ENCODE results near the gene NRXN3. TPM values are rescaled to one million over a fixed set of nuclear protein-coding genes. Genes with fewer than 3 reads are reported as not detected.

The NRXN3 gene
- total and polyA plus RNA-seq, 4 donors: 1.5 to 16.6 (median 7.7) TPM

DNA sequence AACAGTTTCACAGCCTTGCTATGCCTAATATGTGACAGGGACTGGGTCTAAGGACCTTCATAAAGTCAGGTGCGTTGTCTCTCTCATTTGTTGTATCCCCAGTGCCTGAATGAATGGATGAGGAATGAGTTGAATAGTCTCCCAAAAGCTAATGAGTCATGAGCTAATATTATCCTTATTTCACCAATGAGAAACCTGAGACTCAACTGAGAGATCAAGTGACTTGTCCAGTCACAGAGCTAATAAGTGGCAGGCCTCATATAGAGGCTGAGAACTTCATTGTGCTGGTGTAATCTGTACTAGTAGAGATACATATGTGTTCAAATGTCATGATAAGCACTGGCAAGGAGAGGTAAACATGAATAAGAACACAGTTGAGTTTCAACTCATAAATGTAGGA is 612.4 kb downstream of the NRXN3 start:
- 92 to 94% methylated on average over 1 of the region's 1 CpG for WGBS, 2 donors
- no peaks in the 10 kb centered on the region for H3K27me3 ChIP-seq (ENCODE audit: control insufficient read depth in 1 of 2, insufficient read depth in 2 of 2, low read length in 1 of 2)
- DNase-seq: no peak
- H3K4me3 ChIP-seq (ENCODE audit: low read length in 2 of 2): no peak overlapping the region
- ATAC-seq (ENCODE audit: low FRiP score): no peak
- intact Hi-C loops (cut with DNase I): no loop called here
- H3K36me3 ChIP-seq (ENCODE audit: control insufficient read depth in 1 of 2, insufficient read depth in 2 of 2, low read length in 1 of 2): no peaks in the 10 kb centered on the region
- no peak overlapping the region for H3K27ac ChIP-seq (ENCODE audit: low read depth in 1 of 2, low read length in 2 of 2)
- H3K4me1 ChIP-seq (ENCODE audit: control insufficient read depth in 1 of 2, insufficient read depth in 2 of 2, low read length in 2 of 2): no peaks in the 10 kb centered on the region
- no peaks in the 10 kb centered on the region for H3K9me3 ChIP-seq (ENCODE audit: control insufficient read depth, low read length)

GRCh38 chr14:78785265-78785664 is 615.1 kb downstream of the NRXN3 start:
- WGBS, 2 donors: 4 to 12% methylated on average over 4 of the region's 4 CpGs
- intact Hi-C loops (cut with DNase I): no loop called here
- Histone ChIP-seq H3K4me1 (ENCODE audit: control insufficient read depth in 1 of 2, insufficient read depth in 2 of 2, low read length in 2 of 2) (no peaks in the 10 kb centered on the region), H3K9me3 (ENCODE audit: control insufficient read depth, low read length) (no peaks in the 10 kb centered on the region), H3K27ac (ENCODE audit: low read depth in 1 of 2, low read length in 2 of 2) (no peak overlapping the region), H3K27me3 (ENCODE audit: control insufficient read depth in 1 of 2, insufficient read depth in 2 of 2, low read length in 1 of 2) (no peaks in the 10 kb centered on the region), H3K4me3 (ENCODE audit: low read length in 2 of 2) (no peak overlapping the region), H3K36me3 (ENCODE audit: control insufficient read depth in 1 of 2, insufficient read depth in 2 of 2, low read length in 1 of 2) (no peaks in the 10 kb centered on the region)
- no peak for DNase-seq
- ATAC-seq (ENCODE audit: low FRiP score): no peak

GRCh38 chr14:78788467-78789360 is 618.5 kb downstream of the NRXN3 start:
- Histone ChIP-seq H3K27ac (ENCODE audit: low read depth in 1 of 2, low read length in 2 of 2) (no peak overlapping the region), H3K9me3 (ENCODE audit: control insufficient read depth, low read length) (no peaks in the 10 kb centered on the region), H3K4me3 (ENCODE audit: low read length in 2 of 2) (no peak overlapping the region), H3K36me3 (ENCODE audit: control insufficient read depth in 1 of 2, insufficient read depth in 2 of 2, low read length in 1 of 2) (no peaks in the 10 kb centered on the region), H3K27me3 (ENCODE audit: control insufficient read depth in 1 of 2, insufficient read depth in 2 of 2, low read length in 1 of 2) (no peaks in the 10 kb centered on the region), H3K4me1 (ENCODE audit: control insufficient read depth in 1 of 2, insufficient read depth in 2 of 2, low read length in 2 of 2) (no peaks in the 10 kb centered on the region)
- 91 to 97% methylated on average over 2 of the region's 2 CpGs for WGBS, 2 donors
- intact Hi-C loops (cut with DNase I): no loop called here
- ATAC-seq (ENCODE audit: low FRiP score) (no peak), DNase-seq (no peak)

DNA sequence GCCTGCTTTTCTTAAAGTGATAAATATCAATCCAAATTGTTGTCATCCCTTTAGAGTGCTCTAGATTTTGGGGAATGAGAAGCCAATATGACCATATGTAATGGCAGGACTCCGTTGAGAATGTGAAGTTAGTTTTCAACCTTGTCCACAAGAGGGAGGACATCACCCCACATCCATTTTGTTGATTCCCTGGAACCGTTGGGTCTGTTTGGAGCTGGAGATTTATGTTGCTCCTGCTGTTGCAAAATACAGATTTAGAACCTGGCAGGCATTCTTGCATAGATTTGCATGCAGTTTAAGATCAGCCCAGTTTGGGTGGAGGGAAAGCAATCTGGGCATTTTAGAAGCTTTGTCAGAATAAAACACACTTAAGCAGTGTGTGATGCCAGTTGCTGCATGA is 620.1 kb downstream of the NRXN3 start:
- no peak overlapping the region for H3K4me3 ChIP-seq (ENCODE audit: low read length in 2 of 2)
- H3K4me1 ChIP-seq (ENCODE audit: control insufficient read depth in 1 of 2, insufficient read depth in 2 of 2, low read length in 2 of 2): no peaks in the 10 kb centered on the region
- no peaks in the 10 kb centered on the region for H3K36me3 ChIP-seq (ENCODE audit: control insufficient read depth in 1 of 2, insufficient read depth in 2 of 2, low read length in 1 of 2)
- intact Hi-C loops (cut with DNase I): no loop called here
- no peak overlapping the region for H3K27ac ChIP-seq (ENCODE audit: low read depth in 1 of 2, low read length in 2 of 2)
- ATAC-seq (ENCODE audit: low FRiP score): no peak
- no peaks in the 10 kb centered on the region for H3K27me3 ChIP-seq (ENCODE audit: control insufficient read depth in 1 of 2, insufficient read depth in 2 of 2, low read length in 1 of 2)
- no peaks in the 10 kb centered on the region for H3K9me3 ChIP-seq (ENCODE audit: control insufficient read depth, low read length)
- 13 to 21% methylated on average over 2 of the region's 2 CpGs for WGBS, 2 donors
- no peak for DNase-seq

DNA sequence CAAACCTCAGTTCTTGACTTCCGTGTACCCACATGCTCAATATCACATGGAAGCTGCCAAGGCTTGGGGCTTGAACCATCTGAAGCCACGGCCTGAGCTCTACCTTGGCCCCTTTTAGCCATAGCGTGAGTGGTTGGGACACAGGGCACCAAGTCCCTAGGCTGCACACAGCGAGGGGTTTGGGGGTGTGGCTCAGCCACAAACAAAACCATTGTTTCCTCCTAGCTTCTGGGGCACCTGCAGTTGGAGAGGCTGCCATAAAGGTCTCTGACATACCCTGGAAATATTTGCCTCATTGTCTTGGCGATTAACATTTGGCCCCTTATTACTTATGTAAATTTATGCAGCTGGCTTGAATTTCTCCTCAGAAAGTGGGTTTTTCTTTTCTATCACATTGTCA is 628.6 kb downstream of the NRXN3 start:
- no peak overlapping the region for H3K27ac ChIP-seq (ENCODE audit: low read depth in 1 of 2, low read length in 2 of 2)
- WGBS, 2 donors: 68 to 73% methylated on average over 5 of the region's 5 CpGs
- no peak overlapping the region for H3K4me3 ChIP-seq (ENCODE audit: low read length in 2 of 2)

DNA sequence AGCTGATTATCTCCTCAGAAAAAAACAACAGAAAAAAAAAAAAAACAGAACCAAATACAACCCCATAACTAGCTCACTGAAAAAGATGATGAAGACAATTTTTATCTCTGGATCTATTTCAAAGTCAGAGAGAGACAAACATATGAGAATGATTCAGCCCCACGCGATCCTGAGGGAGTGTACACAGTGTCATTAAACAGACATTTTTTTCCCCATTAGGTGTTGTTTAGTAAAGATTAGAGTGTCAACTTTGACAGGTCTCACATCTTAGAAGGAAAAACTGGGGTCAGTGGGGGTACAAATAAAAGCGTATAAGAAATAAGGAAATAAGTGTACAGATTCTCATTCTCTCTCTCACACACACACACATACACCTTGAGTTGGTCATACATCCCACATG is 635.4 kb downstream of the NRXN3 start:
- WGBS, 2 donors: 56 to 57% methylated on average over 3 of the region's 3 CpGs
- H3K4me3 ChIP-seq (ENCODE audit: low read length in 2 of 2): no peak overlapping the region
- intact Hi-C loops (cut with DNase I): no loop called here
- DNase-seq (no peak), ATAC-seq (ENCODE audit: low FRiP score) (no peak)
- no peaks in the 10 kb centered on the region for H3K36me3 ChIP-seq (ENCODE audit: control insufficient read depth in 1 of 2, insufficient read depth in 2 of 2, low read length in 1 of 2)
- H3K4me1 ChIP-seq (ENCODE audit: control insufficient read depth in 1 of 2, insufficient read depth in 2 of 2, low read length in 2 of 2): no peaks in the 10 kb centered on the region
- H3K9me3 ChIP-seq (ENCODE audit: control insufficient read depth, low read length): no peaks in the 10 kb centered on the region
- no peak overlapping the region for H3K27ac ChIP-seq (ENCODE audit: low read depth in 1 of 2, low read length in 2 of 2)
- H3K27me3 ChIP-seq (ENCODE audit: control insufficient read depth in 1 of 2, insufficient read depth in 2 of 2, low read length in 1 of 2): no peaks in the 10 kb centered on the region

More for the DNA sequence above, 628.6 kb downstream of the NRXN3 start:
- intact Hi-C loops (cut with DNase I): no loop called here
- Histone ChIP-seq H3K36me3 (ENCODE audit: control insufficient read depth in 1 of 2, insufficient read depth in 2 of 2, low read length in 1 of 2) (no peaks in the 10 kb centered on the region), H3K27me3 (ENCODE audit: control insufficient read depth in 1 of 2, insufficient read depth in 2 of 2, low read length in 1 of 2) (no peaks in the 10 kb centered on the region), H3K4me1 (ENCODE audit: control insufficient read depth in 1 of 2, insufficient read depth in 2 of 2, low read length in 2 of 2) (no peaks in the 10 kb centered on the region), H3K9me3 (ENCODE audit: control insufficient read depth, low read length) (no peaks in the 10 kb centered on the region)
- no peak for DNase-seq
- no peak for ATAC-seq (ENCODE audit: low FRiP score)

DNA sequence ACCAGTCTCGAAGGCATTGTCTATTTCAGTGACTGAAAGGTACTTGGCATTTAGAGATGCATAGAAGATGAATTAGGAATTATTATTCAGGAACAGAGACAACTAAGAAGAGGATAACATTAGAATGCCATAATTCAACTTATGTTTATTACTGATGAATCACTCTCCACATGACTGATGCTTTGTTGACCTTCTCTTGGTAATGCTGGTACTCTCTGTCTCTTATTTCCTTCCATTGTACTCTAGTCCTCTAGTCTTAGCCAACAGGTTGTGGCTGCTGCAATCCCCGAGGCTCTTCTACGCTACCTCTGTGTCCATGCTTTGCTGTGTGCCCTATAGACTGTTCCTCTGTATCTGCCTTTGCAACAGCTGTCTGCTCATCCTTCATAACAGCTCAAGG is 652.9 kb downstream of the NRXN3 start:
- Histone ChIP-seq H3K27me3 (ENCODE audit: control insufficient read depth in 1 of 2, insufficient read depth in 2 of 2, low read length in 1 of 2) (no peaks in the 10 kb centered on the region), H3K9me3 (ENCODE audit: control insufficient read depth, low read length) (no peaks in the 10 kb centered on the region), H3K36me3 (ENCODE audit: control insufficient read depth in 1 of 2, insufficient read depth in 2 of 2, low read length in 1 of 2) (no peaks in the 10 kb centered on the region), H3K4me1 (ENCODE audit: control insufficient read depth in 1 of 2, insufficient read depth in 2 of 2, low read length in 2 of 2) (no peaks in the 10 kb centered on the region), H3K27ac (ENCODE audit: low read depth in 1 of 2, low read length in 2 of 2) (no peak overlapping the region), H3K4me3 (ENCODE audit: low read length in 2 of 2) (no peak overlapping the region)
- 88 to 94% methylated on average over 3 of the region's 3 CpGs for WGBS, 2 donors
- ATAC-seq (ENCODE audit: low FRiP score) (no peak), DNase-seq (no peak)
- intact Hi-C loops (cut with DNase I): no loop called here

- no peaks in the 10 kb centered on the region for H3K9me3 ChIP-seq (ENCODE audit: control insufficient read depth, low read length)
- H3K27me3 ChIP-seq (ENCODE audit: control insufficient read depth in 1 of 2, insufficient read depth in 2 of 2, low read length in 1 of 2): no peaks in the 10 kb centered on the region
- intact Hi-C loops (cut with DNase I): no loop called here
- DNase-seq (no peak), ATAC-seq (ENCODE audit: low FRiP score) (no peak)
- no peaks in the 10 kb centered on the region for H3K36me3 ChIP-seq (ENCODE audit: control insufficient read depth in 1 of 2, insufficient read depth in 2 of 2, low read length in 1 of 2)
- H3K4me3 ChIP-seq (ENCODE audit: low read length in 2 of 2): no peak overlapping the region
- no peak overlapping the region for H3K27ac ChIP-seq (ENCODE audit: low read depth in 1 of 2, low read length in 2 of 2)
- WGBS, 2 donors: 80 to 81% methylated on average over 2 of the region's 2 CpGs
- no peaks in the 10 kb centered on the region for H3K4me1 ChIP-seq (ENCODE audit: control insufficient read depth in 1 of 2, insufficient read depth in 2 of 2, low read length in 2 of 2)
Observed at GRCh38 chr14:78823516-78823915, 653.3 kb downstream of the NRXN3 start.

DNA sequence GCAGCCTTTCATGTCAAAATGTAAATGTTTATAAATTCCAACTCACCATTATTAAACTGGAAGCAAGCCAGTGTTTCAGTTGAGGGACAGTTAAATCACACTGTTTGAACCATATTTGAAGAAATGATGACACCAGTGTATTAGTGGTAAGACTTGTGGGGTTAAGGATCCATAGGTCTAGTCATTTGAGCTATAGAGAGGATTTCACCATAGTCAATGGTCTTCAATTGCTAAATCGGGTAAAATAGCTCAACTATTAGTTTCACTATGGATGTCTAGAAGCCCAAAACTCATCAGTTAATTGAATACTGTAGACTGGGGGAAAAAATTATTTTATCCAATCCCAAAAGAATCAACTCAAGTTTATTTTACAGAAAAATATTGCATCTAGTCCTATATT is 659.1 kb downstream of the NRXN3 start:
- H3K4me3 ChIP-seq (ENCODE audit: low read length in 2 of 2): no peak overlapping the region
- H3K36me3 ChIP-seq (ENCODE audit: control insufficient read depth in 1 of 2, insufficient read depth in 2 of 2, low read length in 1 of 2): no peaks in the 10 kb centered on the region
- H3K4me1 ChIP-seq (ENCODE audit: control insufficient read depth in 1 of 2, insufficient read depth in 2 of 2, low read length in 2 of 2): no peaks in the 10 kb centered on the region
- intact Hi-C loops (cut with DNase I): no loop called here
- DNase-seq (no peak), ATAC-seq (ENCODE audit: low FRiP score) (no peak)
- WGBS, 2 donors: 84 to 100% methylated on average over 1 of the region's 1 CpG
- H3K9me3 ChIP-seq (ENCODE audit: control insufficient read depth, low read length): no peaks in the 10 kb centered on the region
- H3K27me3 ChIP-seq (ENCODE audit: control insufficient read depth in 1 of 2, insufficient read depth in 2 of 2, low read length in 1 of 2): no peaks in the 10 kb centered on the region
- no peak overlapping the region for H3K27ac ChIP-seq (ENCODE audit: low read depth in 1 of 2, low read length in 2 of 2)
